ENCODE results near the gene MAGI2.

GRCh38 chr7:79240413-79240812 is 213.1 kb downstream of the MAGI2 start:
- TF ChIP-seq CTCF (IDR thresholded peaks at IDR 0.05; ENCODE audit: low read depth, low read length, poor library complexity, severe bottlenecking): no peak
- no peak for TF ChIP-seq EZH2phosphoT487 (IDR thresholded peaks at IDR 0.05; ENCODE audit: borderline replicate concordance, low read length)
